Measurements from ENCODE around the gene TAS1R1. TPM values are rescaled to one million over a fixed set of nuclear protein-coding genes. Genes with fewer than 3 reads are reported as not detected.

The TAS1R1 gene
- total RNA-seq, 3 donors from 2014 or later, result 0.16 TPM; not detected in 2

DNA sequence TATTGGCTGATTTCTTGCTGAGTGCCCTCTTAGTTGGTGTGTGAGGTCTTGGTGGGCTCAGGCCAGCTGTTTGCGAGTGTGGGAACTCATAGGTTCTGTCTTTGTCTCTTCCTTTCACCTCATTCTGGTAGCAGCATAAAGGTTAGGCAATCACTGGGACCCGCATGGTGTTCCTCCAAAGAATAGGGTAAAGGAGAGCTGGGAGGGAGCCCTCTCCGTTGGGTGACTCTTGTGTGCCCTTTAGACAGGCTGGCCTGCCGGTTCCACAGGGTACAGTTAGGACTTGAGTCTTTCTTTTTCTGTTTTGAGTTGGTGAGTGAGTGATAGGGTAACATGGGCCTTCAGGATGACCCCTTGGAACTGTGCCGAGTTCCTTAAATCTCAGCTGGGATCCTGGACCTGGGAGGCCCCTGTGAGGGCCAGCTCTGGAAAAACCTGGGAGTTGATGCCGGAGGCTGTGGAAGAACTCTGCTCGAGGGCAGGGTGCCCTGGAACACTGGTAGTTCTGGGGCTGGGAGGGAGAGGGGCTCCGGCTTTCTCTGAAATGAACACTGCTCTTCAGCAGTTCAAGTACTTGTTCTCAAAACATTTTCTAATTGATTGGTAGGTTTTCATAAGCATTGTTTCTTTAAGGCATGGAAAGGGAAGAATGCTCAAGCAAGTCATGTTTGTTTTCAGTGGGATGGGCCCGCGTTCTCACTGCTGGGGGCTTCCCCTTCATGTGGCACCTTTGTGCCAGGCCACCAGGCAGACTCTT, 67.5 kb downstream of the TAS1R1 start:
- Histone ChIP-seq H3K27ac (peak overlapping the region; percentile 92 to 95), H3K4me1 (peaks cover 5 to 26% of the 10 kb centered on the region in 2 donors), H3K36me3 (no peaks in the 10 kb centered on the region), H3K27me3 (no peaks in the 10 kb centered on the region), H3K4me3 (peak overlapping the region in 1 of 3 donors; percentile 44), H3K9me3 (no peaks in the 10 kb centered on the region)
- intact Hi-C loops (cut with DNase I; ENCODE audit: low total_unique reads), result loop anchor here (10.0 kb wide), 1 partner anchor 68 kb away; the partner anchor contains the start of genes NOL9 and TAS1R1
- TF ChIP-seq POLR2AphosphoS5 (IDR thresholded peaks at IDR 0.05), result no peak
- TF ChIP-seq, protein P1, sequence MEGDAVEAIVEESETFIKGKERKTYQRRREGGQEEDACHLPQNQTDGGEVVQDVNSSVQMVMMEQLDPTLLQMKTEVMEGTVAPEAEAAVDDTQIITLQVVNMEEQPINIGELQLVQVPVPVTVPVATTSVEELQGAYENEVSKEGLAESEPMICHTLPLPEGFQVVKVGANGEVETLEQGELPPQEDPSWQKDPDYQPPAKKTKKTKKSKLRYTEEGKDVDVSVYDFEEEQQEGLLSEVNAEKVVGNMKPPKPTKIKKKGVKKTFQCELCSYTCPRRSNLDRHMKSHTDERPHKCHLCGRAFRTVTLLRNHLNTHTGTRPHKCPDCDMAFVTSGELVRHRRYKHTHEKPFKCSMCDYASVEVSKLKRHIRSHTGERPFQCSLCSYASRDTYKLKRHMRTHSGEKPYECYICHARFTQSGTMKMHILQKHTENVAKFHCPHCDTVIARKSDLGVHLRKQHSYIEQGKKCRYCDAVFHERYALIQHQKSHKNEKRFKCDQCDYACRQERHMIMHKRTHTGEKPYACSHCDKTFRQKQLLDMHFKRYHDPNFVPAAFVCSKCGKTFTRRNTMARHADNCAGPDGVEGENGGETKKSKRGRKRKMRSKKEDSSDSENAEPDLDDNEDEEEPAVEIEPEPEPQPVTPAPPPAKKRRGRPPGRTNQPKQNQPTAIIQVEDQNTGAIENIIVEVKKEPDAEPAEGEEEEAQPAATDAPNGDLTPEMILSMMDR (IDR thresholded peaks at IDR 0.05), result no peak
- no peak for TF ChIP-seq POLR2A (IDR thresholded peaks at IDR 0.05)
- DNase-seq (ENCODE audit: low spot score in 2 of 2), result no peak

DNA sequence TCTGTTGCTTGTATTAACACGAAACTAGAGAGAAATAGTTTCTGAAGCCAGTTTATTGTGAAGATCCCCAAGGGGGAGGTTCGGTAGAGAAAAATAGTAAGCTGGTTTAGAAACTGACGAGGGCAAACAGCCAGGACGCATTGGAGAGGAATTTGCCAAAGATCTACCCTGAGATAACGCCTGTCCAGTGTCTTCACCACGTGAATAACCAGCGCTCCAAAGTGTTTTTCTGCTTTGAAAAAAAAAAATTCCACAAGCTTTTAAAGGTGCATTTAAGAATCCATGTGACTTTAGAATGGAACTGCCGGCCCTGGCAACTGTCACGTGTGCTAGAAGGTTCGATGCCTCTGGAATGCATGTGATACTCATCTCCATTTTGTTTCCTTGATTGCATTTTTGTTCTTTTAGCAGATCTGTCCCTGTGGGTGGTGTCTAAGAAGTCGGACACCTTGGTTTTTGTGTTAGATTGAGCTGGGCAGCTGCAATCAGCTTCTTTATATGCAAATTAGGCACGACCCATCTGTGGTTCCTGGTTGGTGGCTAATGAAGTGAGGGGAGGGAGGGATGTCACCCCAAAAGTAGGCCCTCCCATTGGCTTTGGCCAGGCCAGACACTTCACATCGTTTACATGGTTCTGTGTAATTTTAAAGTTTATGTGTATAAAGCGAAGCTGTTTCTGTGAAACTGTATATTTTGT, 68.3 kb downstream of the TAS1R1 start:
- no peaks in the 10 kb centered on the region for H3K27me3 ChIP-seq
- TF ChIP-seq POLR2A (IDR thresholded peaks at IDR 0.05), result no peak
- TF ChIP-seq POLR2AphosphoS5 (IDR thresholded peaks at IDR 0.05), result no peak
- TF ChIP-seq, protein P1 (IDR thresholded peaks at IDR 0.05), result no peak
- H3K9me3 ChIP-seq, result no peaks in the 10 kb centered on the region
- peak overlapping the region in 1 of 3 donors; percentile 44 for H3K4me3 ChIP-seq
- intact Hi-C loops (cut with DNase I; ENCODE audit: low total_unique reads), result loop anchor here (10.0 kb wide), 1 partner anchor 69 kb away; the partner anchor contains the start of genes NOL9 and TAS1R1
- no peaks in the 10 kb centered on the region for H3K36me3 ChIP-seq
- no peak for DNase-seq (ENCODE audit: low spot score in 2 of 2)
- H3K27ac ChIP-seq, result peak overlapping the region; percentile 92 to 95
- peaks cover 5 to 26% of the 10 kb centered on the region in 2 donors for H3K4me1 ChIP-seq

DNA sequence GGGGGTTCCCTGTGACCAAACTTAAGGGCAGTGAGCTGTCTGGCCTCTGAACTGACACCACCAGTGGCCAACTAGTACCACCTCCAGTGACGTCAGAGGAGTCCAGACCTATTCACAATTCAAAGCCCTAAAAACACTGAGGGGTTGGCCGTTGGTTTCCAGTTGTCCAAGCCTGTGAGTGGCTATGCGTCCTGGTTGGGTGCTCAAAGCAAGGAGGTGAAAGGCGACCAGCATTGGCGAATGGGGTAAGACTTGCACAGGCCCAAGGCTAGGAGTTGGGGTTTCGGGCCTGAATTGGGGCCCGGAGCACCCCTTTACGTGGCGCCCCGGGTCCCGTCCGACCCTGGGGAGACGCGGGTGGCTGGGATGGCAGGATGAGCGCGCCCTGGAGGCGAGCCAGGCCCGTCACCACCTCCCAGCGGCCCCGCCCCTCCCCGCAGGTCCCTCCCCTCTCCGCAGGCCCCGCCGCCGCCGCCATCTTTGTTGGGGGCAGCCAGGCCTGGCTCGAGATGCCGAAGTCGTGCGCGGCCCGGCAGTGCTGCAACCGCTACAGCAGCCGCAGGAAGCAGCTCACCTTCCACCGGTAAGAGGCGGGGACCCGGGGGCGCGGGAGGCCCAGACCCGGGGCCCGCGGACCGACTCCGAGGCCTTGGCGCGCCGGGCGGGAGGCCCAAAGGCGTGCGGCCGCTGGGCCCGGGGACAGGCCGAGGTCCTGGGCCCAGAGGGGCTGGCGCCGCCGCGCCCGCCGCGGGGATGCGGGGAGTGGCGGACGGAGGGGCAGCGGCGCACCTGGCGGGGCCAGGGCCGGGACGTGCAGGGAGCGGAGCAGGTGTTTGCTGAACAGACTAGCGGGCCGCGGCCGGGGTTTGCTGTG, 69.8 kb downstream of the TAS1R1 start, which contains the start of gene THAP3:
Gene THAP3, plus strand, starts transcription at position 159 of the 874 bp plus-strand sequence. Its CDS starts 351 bp downstream, at position 510.
- H3K9me3 ChIP-seq, result no peaks in the 10 kb centered on the region
- H3K4me1 ChIP-seq, result peaks cover 5 to 26% of the 10 kb centered on the region in 2 donors
- intact Hi-C loops (cut with DNase I; ENCODE audit: low total_unique reads), result loop anchor here (10.0 kb wide), 1 partner anchor 70 kb away; the partner anchor contains the start of genes NOL9 and TAS1R1
- no peaks in the 10 kb centered on the region for H3K27me3 ChIP-seq
- DNase-seq (ENCODE audit: low spot score in 2 of 2), result peak; percentile 76 to 90
- peak within 1 kb of the TSS; percentile 92 to 95 for H3K27ac ChIP-seq
- H3K36me3 ChIP-seq, result peaks cover 5% of the 10 kb centered on the region
- H3K4me3 ChIP-seq, result peak within 1 kb of the TSS; percentile 75 to 97 (median 80)
- TF ChIP-seq POLR2A (IDR thresholded peaks at IDR 0.05), result no peak
- TF ChIP-seq, protein P1 (IDR thresholded peaks at IDR 0.05), result no peak
- TF ChIP-seq POLR2AphosphoS5 (IDR thresholded peaks at IDR 0.05), result peak in 1 of 3 donors; percentile 21

DNA sequence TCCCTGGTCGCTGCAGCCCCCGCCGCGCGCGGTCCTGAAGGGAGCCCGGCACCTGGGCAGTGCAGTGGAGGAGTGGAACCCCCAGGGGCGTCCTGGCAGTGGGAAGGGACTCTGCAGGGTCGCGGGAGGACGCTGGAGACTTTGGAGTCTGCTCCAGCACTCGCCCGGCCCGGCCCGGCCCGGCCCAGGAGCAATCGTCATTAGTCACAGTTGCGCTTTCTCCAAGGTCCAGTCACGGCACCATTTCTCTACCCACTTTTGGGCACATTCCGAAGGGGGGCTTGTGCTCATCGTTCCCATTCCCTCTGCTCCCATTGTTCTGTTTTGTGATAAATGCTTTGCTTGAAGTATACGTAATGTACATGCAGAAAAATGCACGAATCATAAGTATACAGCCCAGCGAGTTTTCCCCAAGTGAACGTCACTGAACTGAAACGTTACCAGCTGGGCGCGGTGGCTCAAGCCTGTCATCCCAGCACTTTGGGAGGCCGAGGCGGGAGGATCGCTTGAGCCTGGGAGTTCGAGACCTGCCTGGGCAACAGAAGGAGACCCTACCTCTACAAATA, 70.6 kb downstream of the TAS1R1 start:
- no peak for TF ChIP-seq POLR2A (IDR thresholded peaks at IDR 0.05)
- peak in 1 of 3 donors; percentile 22 for TF ChIP-seq POLR2AphosphoS5 (IDR thresholded peaks at IDR 0.05)
- Histone ChIP-seq H3K27ac (peak overlapping the region; percentile 92 to 95), H3K36me3 (peaks cover 5% of the 10 kb centered on the region), H3K9me3 (no peaks in the 10 kb centered on the region), H3K4me1 (peaks cover 5 to 26% of the 10 kb centered on the region in 2 donors), H3K4me3 (peak overlapping the region; percentile 75 to 97 (median 80)), H3K27me3 (no peaks in the 10 kb centered on the region)
- intact Hi-C loops (cut with DNase I; ENCODE audit: low total_unique reads), result loop anchor here (10.0 kb wide), 1 partner anchor 71 kb away; the partner anchor contains the start of genes NOL9 and TAS1R1
- no peak for DNase-seq (ENCODE audit: low spot score in 2 of 2)

Measured in breast epithelium (tissue), 4 donors.